DND-41 (cell line): ENCODE measurements around the gene CYB5R3.

ENCODE experiments used
- CTCF ChIP-seq: IDR thresholded peaks from 2 replicates; pipeline ENCODE4 v1.5.1; 2012; ENCODE audit warnings: borderline replicate concordance, low read length, moderate library complexity, mild to moderate bottlenecking; ENCODE audit not compliant: poor library complexity, severe bottlenecking; ENCODE audit errors: extremely low read depth
- EZH2 ChIP-seq: IDR thresholded peaks from 3 replicates; pipeline ENCODE4 v1.6.1; 2012; ENCODE audit warnings: borderline replicate concordance, low read depth, mild to moderate bottlenecking, moderate library complexity, low read length, inconsistent platforms; ENCODE audit not compliant: severe bottlenecking

GRCh38 chr22:42648368-42649245, 585 bp downstream of the CYB5R3 start:
- TF ChIP-seq CTCF: no peak
- no peak for TF ChIP-seq EZH2
